Renal pelvis (tissue), 12 donors: ENCODE data around the gene ZAP70. TPM values are rescaled to one million over a fixed set of nuclear protein-coding genes. Genes with fewer than 3 reads are reported as not detected.
"Not testable (repeated sequence)": the region's sequence is repeated elsewhere in the genome, so short reads cannot be mapped to it uniquely, and the experiment has no call there.

ENCODE experiments used
- DNase-seq: peaks from one replicate; pipeline ENCODE4 v3.0.0-alpha.2; 2013
- long read RNA-seq, 16 experiments: transcript quantifications; one replicate each; lab custom pipeline, GENCODE V29; 2026
- polyA plus RNA-seq, 3 donors: library from polyadenylated mRNA; unstranded; fragments of 120-200 nt; gene quantifications; one replicate each; pipeline ENCODE4 v1.2.1, GENCODE V29; 2013; ENCODE audit not compliant: insufficient read length in 3 of 3

Gene ZAP70
- polyA plus RNA-seq = 1 to 10 TPM; 2.4 to 3.3 (median 2.7) TPM
- long read RNA-seq, donor 1 = 0 reads
- long read RNA-seq, donor 2, partial matches to known transcripts = 0 of 1 reads
- long read RNA-seq, donor 2, other reads (novel, unspliced or antisense) = 0 of 1 reads
- long read RNA-seq, donor 3 = 0 reads
- long read RNA-seq, donor 4, partial matches to known transcripts = 0 of 1 reads
- long read RNA-seq, donor 4, other reads (novel, unspliced or antisense) = 0 of 1 reads
- long read RNA-seq, donor 5 = 0 reads
- long read RNA-seq, donor 6 = 0 reads
- long read RNA-seq, donor 7 = 0 reads
- long read RNA-seq, donor 8, partial matches to known transcripts = 0 of 1 reads
- long read RNA-seq, donor 8, other reads (novel, unspliced or antisense) = 0 of 1 reads
- long read RNA-seq, donor 9 = 0 reads
- long read RNA-seq, donor 10, partial matches to known transcripts = 0 of 1 reads
- long read RNA-seq, donor 10, other reads (novel, unspliced or antisense) = 0 of 1 reads
- long read RNA-seq, donor 11 = 0 reads
- long read RNA-seq, donor 12 = 0 reads
- long read RNA-seq, donor 13 = 0 reads
- long read RNA-seq, donor 14 = 0 reads
- long read RNA-seq, donor 15 = 0 reads
- long read RNA-seq, donor 16 = 0 reads

DNA sequence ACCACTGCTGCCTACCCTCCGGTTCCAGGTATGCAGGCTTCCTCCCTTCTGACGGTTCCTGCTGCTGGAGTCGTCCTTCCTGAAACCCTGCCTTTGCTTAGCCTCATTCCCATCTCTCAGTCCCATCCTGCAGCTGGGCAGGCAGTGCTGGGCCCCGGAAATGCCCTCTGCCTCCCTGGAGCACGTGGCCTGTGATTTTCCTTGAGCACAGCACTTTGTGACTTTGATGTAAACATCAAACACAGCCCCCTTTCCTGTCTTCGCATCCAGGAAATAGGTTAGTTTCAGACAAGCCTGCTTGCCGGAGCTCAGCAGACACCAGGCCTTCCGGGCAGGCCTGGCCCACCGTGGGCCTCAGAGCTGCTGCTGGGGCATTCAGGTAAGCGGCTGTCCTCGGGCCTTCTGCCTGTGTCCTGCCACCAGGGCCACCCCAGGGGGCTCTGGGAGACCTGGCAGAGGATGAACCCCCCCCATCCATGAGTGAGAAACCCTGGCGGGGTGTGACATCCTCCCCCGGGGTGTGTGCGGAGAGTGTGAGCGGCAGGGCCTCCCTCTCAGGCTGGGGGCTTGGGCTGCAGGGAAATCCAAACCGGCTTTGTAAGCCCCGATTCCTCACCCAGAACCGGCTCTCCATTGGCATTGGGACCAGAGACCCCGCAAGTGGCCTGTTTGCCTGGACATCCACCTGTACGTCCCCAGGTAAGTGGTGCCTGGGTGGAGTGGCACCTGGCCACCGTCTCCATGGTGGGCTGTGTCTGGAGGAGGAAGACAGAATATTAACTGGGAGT, at the start of gene ZAP70:
Gene ZAP70 (plus strand): TSS at position 281 of the 788 bp plus-strand sequence. CDS start 10,461 bp downstream, outside the sequence.
- no peak for DNase-seq

DNA sequence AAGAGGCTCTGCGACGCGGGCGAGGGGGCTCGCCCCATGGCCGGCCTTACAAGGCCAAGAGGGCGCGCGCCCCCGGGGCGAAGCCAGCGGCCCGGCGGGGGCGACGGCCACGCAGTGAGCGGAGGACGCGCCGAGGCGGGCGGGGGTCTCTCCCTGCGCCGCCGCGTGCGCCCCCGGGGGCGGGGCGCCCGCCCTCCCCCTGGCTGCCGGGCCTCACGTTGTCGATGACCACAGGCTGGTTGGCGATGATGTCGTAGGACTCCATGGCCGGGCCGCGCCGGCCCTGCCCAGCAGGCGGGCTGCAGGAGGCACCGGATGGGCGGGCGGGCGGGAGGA, 49.8 kb upstream of the ZAP70 start:
- DNase-seq = no peak

DNA sequence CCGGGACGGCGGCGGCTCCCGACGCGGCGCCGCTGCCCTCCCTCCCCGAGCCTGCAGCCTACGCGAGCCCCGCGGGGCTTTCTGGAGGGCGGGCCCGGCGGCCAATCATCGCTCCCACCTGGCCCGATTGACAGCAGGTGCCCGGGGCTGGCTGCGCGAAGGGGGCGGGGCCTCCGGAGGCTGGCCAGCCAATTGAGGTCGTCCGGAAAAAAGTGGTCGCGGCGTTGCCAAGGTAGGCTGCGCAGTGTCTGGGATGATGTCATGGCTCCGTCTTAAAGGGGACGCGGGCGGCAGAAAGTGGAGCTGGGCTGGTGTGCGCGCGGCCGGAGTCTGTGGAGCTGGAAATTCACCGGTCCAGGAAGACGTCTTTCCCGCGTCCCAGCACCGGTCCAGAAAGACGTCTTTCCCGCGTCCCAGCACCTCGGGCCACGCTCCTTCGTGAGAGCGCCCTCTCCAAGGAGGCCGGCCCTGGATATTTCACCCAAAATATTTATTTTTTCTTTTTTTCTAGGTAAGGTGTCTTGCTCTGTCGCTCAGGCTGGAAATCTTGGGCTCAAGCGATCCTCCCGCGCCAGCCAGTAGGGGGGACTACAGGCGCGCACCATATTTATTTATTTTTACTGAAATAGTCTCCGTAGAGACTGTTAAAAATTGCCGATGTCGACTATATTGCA, 49.3 kb upstream of the ZAP70 start, which contains the start of gene ACTR1B:
Gene ACTR1B (minus strand): TSS at position 83 of the 674 bp plus-strand sequence. CDS start 154 bp downstream, outside the sequence.
- DNase-seq = peak; percentile 98

DNA sequence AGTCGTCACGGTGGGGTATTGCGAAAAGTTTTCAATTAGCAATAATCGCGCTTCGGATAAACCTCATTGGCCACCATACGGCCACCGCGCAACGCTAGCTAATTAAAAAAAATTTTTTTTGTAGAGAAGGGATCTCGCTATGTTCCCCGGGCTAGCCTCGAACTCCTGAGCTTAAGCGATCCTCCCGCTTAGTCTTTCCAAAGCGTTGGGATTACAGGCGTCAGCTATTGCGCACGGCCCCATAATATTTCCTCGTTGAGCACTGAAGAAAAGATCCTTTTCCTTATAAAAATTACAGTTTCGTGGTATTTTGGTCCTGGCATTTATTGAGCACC, 48.8 kb upstream of the ZAP70 start:
- no peak for DNase-seq

DNA sequence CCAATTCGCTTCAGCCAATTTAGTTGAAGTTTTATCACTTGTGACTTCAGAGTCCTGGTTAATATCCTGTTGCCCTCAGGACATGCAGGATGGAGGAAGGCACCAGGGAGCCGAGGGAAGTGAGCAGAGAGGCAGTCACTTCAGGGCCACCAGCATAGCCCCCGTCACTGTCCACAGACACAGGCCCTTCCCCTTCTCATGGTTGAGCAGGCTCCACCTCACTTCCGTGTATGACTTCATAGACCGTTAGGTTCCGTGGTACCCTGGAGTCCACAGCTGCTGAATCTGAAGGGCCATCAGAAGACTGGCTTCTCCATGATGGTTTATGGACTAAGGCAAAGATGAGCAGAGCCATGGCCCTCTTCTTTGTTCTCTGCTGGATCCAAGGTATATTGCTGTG, 43.9 kb upstream of the ZAP70 start, which contains the start of gene C2orf92:
Gene C2orf92 (plus strand): TSS at position 266 of the 400 bp plus-strand sequence. CDS start 76 bp downstream, at position 342.
- no peak for DNase-seq

DNA sequence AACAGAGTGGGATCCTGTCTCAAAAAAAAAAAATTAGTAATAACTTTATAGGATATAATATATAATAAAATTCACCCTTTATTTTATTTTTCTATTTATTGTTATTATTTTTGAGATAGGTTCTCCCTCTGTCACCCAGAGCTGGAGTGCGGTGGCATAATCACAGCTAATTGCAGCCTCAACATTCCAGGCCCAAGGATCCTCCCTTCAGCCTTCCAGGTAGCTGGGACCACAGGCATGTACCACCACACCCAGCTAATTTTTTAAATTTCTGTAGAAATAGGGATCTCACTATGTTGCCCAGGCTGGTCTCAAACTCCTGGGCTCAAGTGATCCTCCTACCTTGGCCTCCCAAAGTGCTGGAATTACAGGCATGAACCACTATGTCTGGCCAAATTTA, 42.9 kb upstream of the ZAP70 start:
- DNase-seq = no peak

DNA sequence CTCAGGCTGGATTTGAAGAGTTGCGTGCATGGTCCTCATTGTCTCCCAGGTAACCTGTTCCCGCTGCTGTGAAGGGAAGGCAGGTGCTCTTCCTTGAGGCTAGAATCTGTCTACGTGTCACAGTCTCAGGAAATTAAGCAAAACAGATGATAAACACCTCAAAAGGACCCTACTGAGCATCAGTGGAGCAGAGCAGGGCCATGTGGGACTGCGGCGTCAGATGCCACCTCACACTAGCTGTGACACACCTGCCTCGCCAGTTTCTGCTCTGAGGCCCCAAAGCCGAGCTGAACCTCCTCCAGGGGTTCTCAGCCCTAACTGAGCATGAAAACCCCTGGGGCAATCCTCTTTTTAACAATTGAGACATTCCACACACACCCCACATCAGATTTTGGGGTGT, 41.9 kb upstream of the ZAP70 start:
- no peak for DNase-seq

DNA sequence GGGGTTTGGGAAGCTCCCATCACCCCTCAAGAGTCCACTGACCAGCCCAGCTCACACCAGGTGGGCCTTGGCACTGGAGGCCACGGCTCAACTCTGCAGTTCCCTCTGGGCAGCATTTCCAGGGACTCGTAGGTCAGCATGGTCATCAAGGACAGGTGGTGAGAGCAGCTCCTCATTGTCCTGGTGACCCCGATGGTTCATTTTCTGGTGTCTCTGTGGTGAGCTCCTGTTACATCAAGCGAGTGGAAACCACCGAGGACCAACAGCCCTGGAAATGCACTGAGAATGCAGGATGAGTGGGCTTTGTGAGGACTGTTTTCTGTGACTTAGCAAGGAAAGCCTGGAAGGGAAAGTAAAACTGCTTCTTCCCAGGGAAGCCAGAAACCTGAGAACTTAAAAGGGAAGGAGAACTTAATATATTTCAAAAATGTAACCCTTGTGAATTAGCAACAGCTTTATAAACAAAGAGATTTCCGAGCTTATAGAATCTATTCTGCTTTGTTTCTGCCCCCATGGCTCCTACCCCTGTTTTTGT, 40.7 kb upstream of the ZAP70 start:
- DNase-seq = not testable (repeated sequence)

DNA sequence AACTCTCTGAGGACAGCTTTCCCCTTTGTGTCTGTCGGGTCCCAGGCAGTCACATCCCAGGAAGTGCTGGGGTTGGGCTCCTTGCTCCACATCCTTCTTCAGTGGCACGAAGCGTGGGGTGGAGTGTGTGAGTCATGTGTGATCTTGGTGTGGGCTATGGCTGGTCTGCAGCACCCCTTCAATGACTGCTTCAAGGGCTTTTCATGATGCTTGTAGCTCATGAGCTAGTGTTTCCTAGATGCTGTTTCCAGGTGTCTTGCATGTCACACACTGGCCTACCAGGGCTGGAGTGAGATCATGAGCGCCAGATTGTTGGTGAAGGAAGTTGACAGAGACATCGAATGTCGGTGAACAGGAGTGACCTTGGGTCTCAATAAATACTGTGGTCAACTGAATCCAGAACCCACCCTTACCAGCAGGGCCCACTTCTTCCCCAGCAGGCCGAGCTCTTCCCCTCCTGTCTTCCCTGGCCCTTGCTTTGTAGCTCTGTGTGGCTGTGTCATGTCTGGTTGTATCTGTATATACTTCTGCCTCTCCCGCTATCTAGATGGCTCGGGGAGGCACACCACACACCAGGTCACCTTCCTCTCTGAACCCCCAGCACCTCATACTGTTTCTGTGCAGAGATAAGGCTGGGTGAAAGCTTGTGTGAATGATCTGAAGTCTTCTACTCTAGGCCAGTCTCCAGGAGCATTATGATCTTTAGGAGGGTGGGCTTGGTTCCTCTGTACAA, 40.0 kb upstream of the ZAP70 start:
- DNase-seq = no peak

DNA sequence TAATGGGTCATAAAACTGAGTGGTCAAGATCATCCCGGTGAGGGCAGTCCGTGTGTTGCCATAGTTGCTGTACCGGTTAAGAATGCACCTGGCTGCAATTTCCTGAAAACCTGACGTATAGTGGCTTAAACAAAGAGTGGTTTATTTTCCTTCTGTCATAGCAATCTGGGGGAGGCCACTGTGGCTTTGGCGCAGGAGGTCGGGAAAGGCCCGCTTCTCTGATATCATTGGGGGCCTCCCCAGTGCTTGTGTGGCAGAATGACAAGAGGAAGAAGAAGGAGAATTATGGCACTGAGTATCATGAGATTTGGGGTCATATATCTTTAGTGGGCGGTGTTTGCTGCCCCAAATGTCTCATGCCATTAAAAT, 39.5 kb upstream of the ZAP70 start:
- peak; percentile 58 for DNase-seq

DNA sequence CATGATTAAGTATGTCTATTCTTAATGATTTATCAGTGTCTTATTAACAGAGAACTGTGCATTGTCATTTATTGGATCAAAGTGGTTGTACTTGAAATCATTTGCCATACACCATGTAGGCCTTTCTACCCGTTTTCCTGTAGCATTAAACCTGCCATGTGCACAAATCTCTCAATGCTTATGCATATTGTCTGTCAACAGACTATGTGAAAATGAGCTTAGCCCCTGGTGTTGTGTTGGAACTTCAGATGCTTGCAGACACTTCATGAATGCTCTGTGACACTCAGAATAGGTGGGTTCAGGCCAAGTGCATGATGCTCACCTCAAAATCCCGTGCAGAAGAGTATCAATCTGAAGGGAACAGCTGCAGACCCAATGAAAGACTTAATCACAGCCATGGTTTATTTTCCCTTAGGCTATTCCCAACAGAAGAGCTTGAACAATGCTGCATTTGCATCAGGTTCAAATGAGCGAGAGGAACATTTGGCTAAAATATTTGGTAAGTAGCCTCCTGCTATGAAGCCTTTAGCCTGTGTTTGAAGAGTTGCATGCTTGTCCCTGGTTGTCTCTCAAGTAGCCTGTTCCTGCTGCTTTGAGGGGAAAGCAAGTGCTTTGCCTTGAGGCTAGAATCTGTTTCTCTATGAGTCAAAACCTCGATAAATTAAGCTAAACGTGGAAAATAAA, 37.8 kb upstream of the ZAP70 start:
- DNase-seq = no peak

DNA sequence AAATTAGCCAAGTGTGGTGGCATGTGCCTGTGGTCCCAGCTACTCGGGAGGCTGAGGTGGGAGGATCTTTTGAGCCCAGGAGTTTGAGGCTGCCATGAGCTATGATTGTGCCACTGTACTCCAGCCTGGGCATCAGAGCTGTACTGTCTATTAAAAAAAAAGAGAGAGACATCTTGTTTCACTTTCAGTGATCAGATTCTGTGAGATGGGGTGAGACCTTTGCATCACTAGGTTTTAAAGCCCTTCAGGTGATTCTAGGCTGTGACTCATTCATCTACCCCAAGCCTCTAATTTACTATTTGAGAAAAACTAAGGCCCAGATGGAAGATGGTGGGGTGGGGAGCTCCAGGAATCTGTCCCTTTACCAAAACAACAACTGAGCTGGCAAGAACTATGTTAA, 36.8 kb upstream of the ZAP70 start:
- no peak for DNase-seq

DNA sequence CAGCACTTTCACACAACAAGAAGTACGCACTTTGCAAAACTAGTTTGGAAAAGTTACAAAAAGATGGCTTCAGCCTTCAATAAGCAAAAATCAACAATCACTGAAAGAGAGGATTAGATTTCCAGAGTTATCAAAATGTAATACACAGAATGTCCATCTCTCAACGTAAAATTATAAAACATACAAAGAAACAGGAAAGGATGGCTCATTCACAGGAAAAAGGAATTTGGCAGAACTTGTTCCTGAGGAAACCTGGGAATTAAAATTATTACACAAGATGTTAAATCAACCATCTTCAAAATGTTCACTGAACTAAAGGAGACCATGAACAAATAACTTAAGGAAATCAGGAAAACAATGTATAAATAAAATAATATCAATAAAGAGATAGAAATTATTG, 35.9 kb upstream of the ZAP70 start:
- no peak for DNase-seq

DNA sequence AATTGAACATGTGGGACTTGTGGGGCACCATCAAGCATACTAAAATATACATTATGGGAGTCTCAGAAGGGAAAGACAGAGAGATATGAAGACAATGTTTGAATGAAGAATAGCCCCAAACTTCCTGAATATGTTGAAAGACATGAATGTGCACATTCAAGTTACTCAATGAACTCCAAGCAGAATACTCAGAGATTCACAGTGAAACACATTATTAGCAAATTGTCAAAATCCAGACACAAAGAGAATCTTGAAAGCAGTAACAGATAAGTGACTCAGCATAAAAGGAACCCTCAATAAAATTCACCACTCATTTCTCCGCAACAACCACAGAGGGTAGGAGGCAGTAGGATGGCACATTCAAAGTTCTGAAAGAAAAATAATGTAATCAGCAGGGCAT, 35.1 kb upstream of the ZAP70 start:
- DNase-seq = no peak

DNA sequence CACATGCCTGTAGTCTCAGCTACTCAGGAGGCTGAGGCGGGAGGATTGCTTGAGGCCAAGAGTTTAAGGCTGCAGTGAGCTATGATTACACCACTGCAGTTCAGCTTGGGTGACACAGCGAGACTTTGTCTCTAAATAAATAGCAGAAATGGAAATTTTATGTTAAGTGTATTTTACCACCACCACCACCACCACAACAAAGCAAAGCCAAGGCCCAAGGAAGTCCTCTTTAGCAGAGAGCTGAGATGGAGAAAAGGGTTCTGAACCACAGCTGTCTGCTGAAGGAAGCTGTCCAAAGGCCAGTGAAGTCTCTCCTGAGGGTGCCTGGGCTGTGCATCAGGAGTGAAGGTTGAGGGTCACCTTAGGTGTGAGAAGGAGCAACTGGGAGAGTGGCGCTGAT, 26.1 kb upstream of the ZAP70 start:
- not testable (repeated sequence) for DNase-seq

DNA sequence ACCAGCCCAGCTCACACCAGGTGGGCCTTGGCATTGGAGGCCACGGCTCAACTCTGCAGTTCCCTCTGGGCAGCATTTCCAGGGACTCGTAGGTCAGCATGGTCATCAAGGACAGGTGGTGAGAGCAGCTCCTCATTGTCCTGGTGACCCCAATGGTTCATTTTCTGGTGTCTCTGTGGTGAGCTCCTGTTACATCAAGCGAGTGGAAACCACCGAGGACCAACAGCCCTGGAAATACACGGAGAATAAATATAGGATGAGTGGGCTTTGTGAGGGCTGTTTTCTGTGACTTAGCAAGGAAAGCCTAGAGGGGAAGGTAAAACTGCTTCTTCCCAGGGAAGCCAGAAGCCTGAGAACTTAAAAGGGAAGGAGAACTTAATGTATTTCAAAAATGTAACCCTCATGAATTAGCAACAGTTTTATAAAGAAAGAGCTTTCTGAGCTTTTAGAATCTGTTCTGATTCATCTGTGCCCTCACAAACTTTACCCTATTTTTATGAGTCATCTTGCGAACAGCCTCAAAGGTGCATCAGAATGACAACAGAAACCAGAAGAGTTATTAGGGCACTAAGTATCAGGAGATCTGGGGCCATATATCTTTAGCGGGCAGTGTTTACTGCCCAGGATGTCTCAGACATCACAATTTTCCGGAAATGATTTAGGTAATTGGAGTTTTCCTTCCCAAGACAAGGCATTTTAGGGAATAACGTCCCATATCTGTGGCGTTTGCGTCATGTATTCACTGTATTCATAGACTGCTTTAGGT, 25.1 kb upstream of the ZAP70 start:
- no peak for DNase-seq

DNA sequence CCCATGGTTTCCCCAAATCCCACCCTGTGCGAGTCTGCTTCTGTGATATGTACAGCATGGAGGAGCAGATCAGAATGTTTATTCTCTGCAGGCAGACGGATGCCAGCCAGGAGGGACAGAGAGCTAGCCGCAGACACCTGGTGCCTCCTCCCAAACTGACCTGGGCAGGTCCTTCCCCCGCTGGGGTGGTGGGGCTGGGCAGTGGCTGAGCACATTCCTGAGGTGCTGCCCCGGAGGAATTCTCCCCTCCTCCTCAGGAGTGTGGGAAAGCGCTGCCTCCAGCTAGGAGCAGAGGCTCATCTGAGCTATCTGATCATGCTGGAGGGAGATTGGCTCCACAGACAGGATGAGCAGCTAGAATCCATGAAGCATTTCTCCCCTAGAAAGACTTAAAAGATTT, 22.2 kb upstream of the ZAP70 start:
- no peak for DNase-seq

DNA sequence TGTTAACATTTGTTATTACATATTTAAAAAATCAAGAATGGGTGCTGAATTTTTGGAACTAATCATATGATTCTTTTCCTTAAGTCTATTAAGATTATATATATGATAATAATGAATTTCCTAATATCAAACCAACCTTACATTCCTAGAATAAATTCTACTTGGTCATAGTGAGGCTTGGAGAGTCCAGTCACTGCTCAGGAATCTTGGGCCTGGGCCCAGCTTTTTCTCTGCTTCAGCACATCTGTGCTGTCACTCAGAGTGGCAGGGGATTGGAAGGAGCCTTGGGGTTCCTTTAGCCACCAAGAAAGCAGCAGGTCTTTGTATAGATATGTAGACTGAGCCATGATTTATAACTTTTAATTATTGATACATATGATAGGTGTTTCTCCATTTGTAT, 19.9 kb upstream of the ZAP70 start:
- no peak for DNase-seq

DNA sequence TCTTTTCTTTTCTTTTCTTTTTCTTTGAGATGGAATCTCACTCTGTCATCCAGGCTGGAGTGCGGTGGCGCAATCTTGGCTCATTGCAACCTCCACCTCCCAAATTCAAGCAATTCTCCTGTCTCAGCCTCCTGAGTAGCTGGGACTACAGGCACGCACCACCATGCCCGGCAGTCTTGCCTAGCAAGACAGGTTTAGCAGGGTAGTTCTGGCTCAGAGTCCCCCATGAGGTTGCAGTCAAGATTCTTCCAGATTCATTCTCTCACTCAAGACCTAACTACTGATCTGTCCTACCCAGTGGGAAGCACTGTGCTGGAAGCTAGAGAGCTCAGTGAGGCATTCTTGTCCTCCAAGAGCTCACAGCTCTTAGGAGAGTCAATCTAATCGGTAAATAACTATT, 17.6 kb upstream of the ZAP70 start:
- no peak for DNase-seq
